Measurements from ENCODE around the gene HAUS6. TPM values are rescaled to one million over a fixed set of nuclear protein-coding genes. Genes with fewer than 3 reads are reported as not detected.
A peak's percentile ranks its signal among the peaks of the same experiment; 100 is the strongest.
"Not testable (repeated sequence)": the region's sequence is repeated elsewhere in the genome, so short reads cannot be mapped to it uniquely, and the experiment has no call there.

HAUS6 gene, protein sequence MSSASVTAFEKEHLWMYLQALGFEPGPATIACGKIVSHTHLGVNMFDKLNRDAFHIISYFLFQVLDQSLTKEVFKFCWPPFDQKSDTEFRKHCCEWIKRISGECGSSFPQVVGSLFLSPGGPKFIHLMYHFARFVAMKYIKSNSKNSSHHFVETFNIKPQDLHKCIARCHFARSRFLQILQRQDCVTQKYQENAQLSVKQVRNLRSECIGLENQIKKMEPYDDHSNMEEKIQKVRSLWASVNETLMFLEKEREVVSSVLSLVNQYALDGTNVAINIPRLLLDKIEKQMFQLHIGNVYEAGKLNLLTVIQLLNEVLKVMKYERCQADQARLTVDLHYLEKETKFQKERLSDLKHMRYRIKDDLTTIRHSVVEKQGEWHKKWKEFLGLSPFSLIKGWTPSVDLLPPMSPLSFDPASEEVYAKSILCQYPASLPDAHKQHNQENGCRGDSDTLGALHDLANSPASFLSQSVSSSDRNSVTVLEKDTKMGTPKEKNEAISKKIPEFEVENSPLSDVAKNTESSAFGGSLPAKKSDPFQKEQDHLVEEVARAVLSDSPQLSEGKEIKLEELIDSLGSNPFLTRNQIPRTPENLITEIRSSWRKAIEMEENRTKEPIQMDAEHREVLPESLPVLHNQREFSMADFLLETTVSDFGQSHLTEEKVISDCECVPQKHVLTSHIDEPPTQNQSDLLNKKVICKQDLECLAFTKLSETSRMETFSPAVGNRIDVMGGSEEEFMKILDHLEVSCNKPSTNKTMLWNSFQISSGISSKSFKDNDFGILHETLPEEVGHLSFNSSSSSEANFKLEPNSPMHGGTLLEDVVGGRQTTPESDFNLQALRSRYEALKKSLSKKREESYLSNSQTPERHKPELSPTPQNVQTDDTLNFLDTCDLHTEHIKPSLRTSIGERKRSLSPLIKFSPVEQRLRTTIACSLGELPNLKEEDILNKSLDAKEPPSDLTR
- 18.8 and 28.4 TPM in 2 replicates for total RNA-seq (2014; rRNA removed; shearing (Covaris generic))

DNA sequence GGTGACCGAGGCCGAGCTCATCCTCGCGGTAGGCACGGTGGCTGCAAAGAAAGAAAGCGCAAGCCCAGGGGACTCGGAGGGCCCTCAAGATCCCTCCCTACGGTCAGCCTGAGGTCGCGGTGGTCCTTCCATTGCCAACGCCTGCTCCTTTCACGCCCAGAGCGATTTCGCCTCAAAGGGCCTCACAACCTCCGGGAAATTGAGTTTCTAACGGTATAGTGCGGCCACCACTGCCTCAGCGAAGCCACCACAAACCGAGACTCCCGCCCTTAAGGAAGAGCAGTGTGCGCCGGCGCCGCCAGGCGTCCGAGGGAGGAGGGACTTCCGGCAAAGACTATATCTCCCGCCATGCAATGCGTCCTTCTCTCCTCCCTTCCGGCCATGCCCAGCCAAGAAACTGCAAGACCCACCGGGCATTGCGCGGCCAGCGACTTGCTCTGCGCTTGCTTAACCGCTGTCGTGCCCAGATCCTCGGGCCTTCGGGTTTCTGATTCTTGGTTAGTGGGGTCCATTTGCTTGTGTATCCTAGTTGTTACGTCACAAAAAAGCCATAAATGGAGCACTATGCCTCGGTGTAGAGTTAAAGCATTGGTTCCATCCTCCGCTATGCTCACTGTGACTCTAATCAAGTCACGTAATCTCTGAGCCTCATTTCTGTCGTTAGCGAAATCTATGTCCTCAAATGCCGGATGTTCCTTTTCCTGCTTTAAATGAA lies at the start of gene HAUS6:
Gene HAUS6, minus strand, starts transcription at position 274 of the 715 bp plus-strand sequence. Its CDS starts 253 bp downstream, at position 21.
- DNase-seq (ENCODE audit: low read depth): peak; percentile 97

DNA sequence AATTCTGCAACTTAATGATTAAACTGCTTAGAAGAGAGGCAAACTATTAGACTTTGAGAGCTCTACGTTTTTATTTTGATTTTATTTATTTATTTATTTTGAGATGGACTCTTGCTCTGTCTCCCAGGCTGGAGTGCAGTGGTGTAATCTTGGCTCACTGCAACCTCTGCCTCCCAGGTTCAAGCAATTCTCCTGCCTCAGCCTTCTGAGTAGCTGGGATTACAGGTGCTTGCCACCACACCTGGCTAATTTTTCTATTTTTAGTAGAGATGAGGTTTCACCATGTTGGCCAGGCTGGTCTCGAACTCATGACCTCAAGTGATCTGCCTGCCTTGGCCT lies 49.4 kb upstream of the HAUS6 start:
- not testable (repeated sequence) for DNase-seq (ENCODE audit: low read depth)

GRCh38 chr9:19151425-19152159 lies 48.9 kb upstream of the HAUS6 start:
- DNase-seq (ENCODE audit: low read depth): no peak

DNA sequence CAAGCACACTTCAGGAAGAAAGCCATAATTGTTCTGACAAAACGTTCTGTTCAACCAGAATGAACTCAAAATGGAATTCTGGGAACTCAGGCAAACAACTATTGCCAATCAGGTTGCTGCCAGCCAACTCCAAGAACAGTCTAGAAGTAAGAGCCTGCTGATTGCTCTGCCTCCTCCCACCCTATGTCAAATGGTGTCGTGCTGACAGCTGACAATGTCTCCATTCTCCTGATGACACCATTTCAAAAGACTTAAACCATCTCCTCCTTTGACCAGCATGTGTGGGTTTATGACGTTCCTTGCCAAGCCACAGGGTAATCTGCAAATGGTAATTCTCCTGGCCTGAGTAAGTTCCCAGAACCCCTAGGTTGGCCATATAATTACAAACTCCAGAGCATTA lies 46.5 kb upstream of the HAUS6 start:
- no peak for DNase-seq (ENCODE audit: low read depth)

DNA sequence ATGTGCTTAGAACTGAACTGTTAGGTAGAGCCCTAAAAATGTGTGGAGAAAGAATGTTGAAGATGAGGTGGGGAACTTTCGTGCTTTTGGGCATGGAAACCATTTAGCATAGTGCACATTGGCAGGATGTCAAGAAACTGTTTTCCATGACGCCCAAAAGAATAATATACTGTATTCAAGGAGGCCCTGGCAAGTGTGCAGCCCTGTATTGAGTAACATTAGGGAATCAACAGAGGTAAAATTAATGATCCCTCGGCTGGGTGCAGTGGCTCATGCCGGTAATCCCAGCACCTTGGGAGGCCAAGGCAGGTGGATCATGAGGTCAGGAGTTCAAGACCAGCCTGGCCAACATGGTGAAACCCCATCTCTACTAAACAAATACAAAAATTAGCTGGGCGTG lies 45.5 kb upstream of the HAUS6 start:
- DNase-seq (ENCODE audit: low read depth): no peak

DNA sequence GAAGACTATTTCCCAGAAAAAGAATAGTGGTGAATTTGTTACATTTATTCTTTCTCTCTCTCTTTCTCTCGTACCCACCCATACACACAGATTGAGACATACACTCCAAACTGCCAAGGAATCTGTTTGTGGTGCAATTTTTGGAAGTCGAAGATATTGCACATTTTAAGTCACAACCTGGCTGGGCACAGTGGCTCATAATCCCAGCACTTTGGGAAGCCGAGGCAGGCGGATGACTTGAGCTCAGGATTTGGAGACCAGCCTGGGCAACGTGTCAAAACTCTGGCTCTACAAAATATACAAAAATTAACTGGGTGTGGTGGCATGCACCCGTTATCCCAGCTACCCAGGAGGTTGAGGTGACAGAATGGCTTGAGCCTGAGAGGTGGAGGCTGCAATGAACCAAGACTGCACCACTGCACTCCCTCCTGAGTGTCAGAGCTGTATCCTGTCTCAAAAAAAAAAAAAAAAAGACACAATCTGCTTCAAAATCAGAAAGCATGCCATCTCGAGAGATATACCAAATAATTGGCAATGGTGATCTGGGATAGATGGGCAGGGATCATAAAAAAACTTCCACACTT lies 43.8 kb upstream of the HAUS6 start:
- DNase-seq (ENCODE audit: low read depth): no peak

DNA sequence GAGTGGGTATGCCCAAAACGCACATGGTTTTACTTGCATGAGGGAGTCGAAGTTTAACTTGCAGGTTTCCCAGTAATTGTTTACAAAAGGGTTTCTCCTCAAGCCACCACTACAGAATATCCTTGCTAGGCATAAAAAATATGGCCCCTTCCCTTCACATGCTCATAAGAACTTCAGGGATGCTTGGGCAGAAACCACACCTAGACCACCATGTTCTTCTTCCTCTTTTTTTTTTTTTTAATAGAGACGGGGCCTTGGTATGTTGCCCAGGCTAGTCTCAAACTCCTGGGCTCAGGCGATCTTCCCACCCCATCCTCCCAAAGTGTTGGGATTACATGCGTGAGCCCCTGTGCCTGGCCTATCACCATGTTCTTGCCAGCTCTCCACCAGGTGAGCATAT lies 43.2 kb upstream of the HAUS6 start:
- no peak for DNase-seq (ENCODE audit: low read depth)

DNA sequence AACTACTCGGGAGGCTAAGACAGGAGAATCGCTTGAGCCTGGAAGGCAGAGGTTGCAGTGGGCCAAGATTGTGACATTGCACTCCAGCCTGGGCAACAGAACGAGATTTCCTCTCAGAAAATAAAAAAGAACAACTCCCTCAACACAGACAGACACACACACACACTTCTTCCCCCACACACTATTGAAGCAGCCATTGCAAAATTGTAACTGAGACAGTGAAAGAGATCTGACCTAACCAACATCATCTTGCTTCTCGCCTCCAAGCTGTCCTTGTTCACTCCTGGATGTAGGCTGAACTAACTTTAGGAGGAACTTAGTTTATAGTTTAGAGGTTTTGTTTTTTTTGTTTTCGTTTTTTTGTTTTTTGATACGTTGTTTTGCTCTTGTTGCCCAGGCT lies 37.6 kb upstream of the HAUS6 start:
- DNase-seq (ENCODE audit: low read depth): no peak

DNA sequence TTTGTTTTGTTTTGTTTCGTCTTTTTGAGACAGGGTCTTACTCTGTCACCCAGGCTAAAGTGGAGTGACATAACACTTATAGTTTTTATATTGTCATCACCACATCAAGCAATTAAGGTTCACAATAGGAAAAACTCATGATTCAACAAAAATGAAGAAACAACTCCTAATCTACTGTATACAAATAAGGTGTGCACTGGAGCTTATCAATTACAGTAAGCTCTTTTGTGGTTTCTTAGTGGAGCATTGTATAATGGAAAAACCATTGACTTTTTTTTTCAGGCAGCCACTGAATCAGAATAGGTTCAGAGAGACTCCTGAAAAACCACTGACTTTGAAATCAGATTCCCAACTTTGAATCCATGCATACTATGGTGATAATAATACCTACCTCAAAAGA lies 35.4 kb upstream of the HAUS6 start:
- DNase-seq (ENCODE audit: low read depth): peak; percentile 56

GRCh38 chr9:19137282-19137681 lies 34.6 kb upstream of the HAUS6 start:
- DNase-seq (ENCODE audit: low read depth): peak; percentile 83

GRCh38 chr9:19136129-19136528 lies 33.4 kb upstream of the HAUS6 start:
- DNase-seq (ENCODE audit: low read depth): no peak

DNA sequence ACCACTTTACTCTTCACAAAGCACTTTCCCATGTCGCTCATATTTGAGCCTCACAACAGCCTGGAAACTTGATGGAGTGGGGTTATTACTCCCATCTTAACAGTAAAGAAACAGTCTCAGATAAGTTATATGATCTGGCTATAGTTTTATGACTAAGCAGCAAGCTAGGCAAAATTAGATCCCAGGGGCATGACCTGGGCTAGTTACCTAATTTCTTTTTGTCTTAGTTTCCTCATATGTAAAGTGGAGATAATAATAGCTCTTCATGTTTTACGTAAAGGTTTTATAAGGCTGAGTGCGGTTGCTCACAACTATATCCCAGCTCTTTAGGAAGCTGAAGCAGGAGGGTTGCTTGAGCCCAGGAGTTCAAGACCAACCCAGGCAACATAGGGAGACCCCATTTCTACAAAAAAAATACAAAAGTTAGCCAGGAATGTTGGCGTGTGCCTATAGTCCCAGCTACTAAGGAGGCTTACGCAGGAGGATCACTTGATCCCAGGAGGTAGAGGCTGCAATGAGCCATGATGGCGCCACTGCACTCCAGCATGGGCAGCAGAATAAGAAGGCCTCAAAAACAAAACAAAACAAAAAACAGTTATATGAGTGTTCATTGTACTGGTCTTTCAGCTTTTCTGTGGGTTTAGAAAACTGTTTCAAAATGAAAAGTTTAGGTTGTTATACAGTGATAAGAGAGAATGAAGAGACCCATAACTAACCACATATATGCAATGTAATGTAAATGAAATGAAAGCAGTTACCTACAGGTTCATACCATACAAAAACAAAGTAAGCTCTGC lies 31.0 kb upstream of the HAUS6 start:
- no peak for DNase-seq (ENCODE audit: low read depth)

GRCh38 chr9:19130436-19130835 lies 27.7 kb upstream of the HAUS6 start:
- no peak for DNase-seq (ENCODE audit: low read depth)

GRCh38 chr9:19127871-19128500 lies 25.3 kb upstream of the HAUS6 start:
- DNase-seq (ENCODE audit: low read depth): peak; percentile 55

DNA sequence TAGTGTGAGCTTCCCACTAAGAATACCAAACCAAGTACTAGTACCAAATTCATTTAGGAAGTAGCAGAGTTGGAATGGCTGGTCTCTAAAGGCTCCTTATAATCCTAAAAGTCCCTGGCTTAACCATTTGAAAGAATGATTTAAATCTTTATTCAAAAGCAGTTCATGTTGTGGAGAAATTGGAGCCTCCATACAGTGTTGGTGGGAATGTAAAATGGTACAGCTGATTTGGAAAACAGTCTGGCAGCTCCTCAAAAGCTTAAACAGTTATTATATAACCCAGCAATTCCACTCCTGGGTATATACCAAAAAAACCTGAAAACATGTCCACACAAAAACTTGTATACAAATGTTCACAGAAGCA lies 21.7 kb upstream of the HAUS6 start:
- no peak for DNase-seq (ENCODE audit: low read depth)

- DNase-seq (ENCODE audit: low read depth): no peak
These were observed 19.9 kb upstream of the HAUS6 start for GRCh38 chr9:19122490-19123042.

DNA sequence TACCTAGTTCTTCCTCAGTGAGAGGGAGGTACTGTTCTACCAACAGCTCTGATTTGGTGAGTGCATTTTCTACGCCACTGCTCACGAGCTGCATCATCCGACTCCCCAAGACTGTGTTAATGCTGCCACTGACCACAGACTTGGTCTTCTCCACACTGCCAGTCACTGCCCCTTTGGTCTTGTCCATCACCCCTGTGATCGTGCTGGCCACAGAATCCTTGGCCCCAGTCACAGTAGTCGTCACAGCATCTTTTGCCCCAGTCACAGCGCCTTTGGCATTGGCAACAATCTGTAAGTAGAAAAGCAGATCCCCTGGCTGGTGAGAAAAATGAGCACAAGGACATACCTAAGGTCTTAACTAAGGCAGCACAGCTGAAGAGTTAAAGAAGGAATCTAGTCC lies 18.2 kb upstream of the HAUS6 start:
- no peak for DNase-seq (ENCODE audit: low read depth)

- no peak for DNase-seq (ENCODE audit: low read depth)
These were observed 17.2 kb upstream of the HAUS6 start for GRCh38 chr9:19119801-19120440.

DNA sequence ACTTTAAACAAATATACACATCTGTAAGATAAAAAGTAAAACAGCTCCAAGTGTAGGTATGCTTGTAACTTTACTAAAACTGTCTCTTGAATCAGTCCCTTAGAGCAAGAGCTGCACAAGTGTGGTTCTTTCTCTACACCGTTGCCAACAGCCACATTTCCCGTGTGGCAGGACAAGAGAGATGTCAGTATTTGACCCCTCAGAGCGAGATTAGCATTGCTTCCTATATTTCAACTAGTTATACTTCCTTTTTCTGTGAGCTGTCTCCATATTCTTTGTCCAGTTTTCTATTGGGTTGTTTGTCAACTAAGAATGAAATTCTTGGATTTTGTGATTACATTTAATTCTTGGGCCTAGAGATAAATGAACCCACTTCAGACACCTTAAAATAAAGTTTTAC lies 16.5 kb upstream of the HAUS6 start:
- DNase-seq (ENCODE audit: low read depth): no peak

All from M059J (cell line).